ENCODE results near the gene CLEC4F. TPM values are rescaled to one million over a fixed set of nuclear protein-coding genes. Genes with fewer than 3 reads are reported as not detected.

CLEC4F gene
- total and polyA plus RNA-seq, 2 of the 13 experiments (the other 11 are each of a cell fraction or from before 2014, with no cell fraction given) = 0.12 to 0.13 TPM

- TF ChIP-seq ATF7 (IDR thresholded peaks at IDR 0.05) = no peak
- TF ChIP-seq ATF7 (CRISPR knock-in tag; IDR thresholded peaks at IDR 0.05) = no peak
- TF ChIP-seq NAIF1 (CRISPR knock-in tag; IDR thresholded peaks at IDR 0.05; ENCODE audit: borderline replicate concordance) = no peak
- TF ChIP-seq RBM39 (IDR thresholded peaks at IDR 0.05; ENCODE audit: low read depth, low read length, poor library complexity, severe bottlenecking) = no peak
- TF ChIP-seq RBAK (CRISPR knock-in tag; IDR thresholded peaks at IDR 0.05) = no peak
- TF ChIP-seq CCDC6 (CRISPR knock-in tag; IDR thresholded peaks at IDR 0.05) = no peak
- TF ChIP-seq ZNF264 (CRISPR knock-in tag; IDR thresholded peaks at IDR 0.05) = no peak
- TF ChIP-seq, protein P1, sequence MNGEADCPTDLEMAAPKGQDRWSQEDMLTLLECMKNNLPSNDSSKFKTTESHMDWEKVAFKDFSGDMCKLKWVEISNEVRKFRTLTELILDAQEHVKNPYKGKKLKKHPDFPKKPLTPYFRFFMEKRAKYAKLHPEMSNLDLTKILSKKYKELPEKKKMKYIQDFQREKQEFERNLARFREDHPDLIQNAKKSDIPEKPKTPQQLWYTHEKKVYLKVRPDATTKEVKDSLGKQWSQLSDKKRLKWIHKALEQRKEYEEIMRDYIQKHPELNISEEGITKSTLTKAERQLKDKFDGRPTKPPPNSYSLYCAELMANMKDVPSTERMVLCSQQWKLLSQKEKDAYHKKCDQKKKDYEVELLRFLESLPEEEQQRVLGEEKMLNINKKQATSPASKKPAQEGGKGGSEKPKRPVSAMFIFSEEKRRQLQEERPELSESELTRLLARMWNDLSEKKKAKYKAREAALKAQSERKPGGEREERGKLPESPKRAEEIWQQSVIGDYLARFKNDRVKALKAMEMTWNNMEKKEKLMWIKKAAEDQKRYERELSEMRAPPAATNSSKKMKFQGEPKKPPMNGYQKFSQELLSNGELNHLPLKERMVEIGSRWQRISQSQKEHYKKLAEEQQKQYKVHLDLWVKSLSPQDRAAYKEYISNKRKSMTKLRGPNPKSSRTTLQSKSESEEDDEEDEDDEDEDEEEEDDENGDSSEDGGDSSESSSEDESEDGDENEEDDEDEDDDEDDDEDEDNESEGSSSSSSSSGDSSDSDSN (CRISPR knock-in tag; IDR thresholded peaks at IDR 0.05) = 0 out of 2 replicates have a peak, but pooled peaks have one; percentile 34
- TF ChIP-seq YEATS4 (CRISPR knock-in tag; IDR thresholded peaks at IDR 0.05; ENCODE audit: borderline replicate concordance) = no peak
- TF ChIP-seq KLF16 (CRISPR knock-in tag; IDR thresholded peaks at IDR 0.05) = peak in 1 of 2 experiments; percentile 67; a peak in 1 of 4 replicates
- no peak for TF ChIP-seq CBX1 (IDR thresholded peaks at IDR 0.05; ENCODE audit: low read depth)
- TF ChIP-seq, protein P2, sequence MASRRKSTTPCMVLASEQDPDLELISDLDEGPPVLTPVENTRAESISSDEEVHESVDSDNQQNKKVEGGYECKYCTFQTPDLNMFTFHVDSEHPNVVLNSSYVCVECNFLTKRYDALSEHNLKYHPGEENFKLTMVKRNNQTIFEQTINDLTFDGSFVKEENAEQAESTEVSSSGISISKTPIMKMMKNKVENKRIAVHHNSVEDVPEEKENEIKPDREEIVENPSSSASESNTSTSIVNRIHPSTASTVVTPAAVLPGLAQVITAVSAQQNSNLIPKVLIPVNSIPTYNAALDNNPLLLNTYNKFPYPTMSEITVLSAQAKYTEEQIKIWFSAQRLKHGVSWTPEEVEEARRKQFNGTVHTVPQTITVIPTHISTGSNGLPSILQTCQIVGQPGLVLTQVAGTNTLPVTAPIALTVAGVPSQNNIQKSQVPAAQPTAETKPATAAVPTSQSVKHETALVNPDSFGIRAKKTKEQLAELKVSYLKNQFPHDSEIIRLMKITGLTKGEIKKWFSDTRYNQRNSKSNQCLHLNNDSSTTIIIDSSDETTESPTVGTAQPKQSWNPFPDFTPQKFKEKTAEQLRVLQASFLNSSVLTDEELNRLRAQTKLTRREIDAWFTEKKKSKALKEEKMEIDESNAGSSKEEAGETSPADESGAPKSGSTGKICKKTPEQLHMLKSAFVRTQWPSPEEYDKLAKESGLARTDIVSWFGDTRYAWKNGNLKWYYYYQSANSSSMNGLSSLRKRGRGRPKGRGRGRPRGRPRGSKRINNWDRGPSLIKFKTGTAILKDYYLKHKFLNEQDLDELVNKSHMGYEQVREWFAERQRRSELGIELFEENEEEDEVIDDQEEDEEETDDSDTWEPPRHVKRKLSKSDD (CRISPR knock-in tag; IDR thresholded peaks at IDR 0.05; ENCODE audit: low read depth) = no peak
- TF ChIP-seq ZNF792 (CRISPR knock-in tag; IDR thresholded peaks at IDR 0.05) = no peak
- no peak for TF ChIP-seq ZNF34 (CRISPR knock-in tag; IDR thresholded peaks at IDR 0.05; ENCODE audit: borderline replicate concordance)
- no peak for TF ChIP-seq ZNF20 (CRISPR knock-in tag; IDR thresholded peaks at IDR 0.05)
- TF ChIP-seq PBX3 (CRISPR knock-in tag; IDR thresholded peaks at IDR 0.05; ENCODE audit: borderline replicate concordance) = no peak
- TF ChIP-seq ZNF816 (CRISPR knock-in tag; IDR thresholded peaks at IDR 0.05; ENCODE audit: borderline replicate concordance) = no peak
- peak; percentile 54; the same call in 1 of the 2 replicates for TF ChIP-seq KAT8 (CRISPR knock-in tag; IDR thresholded peaks at IDR 0.05)
- TF ChIP-seq ZNF720 (CRISPR knock-in tag; IDR thresholded peaks at IDR 0.05) = no peak
- TF ChIP-seq NFE2 (CRISPR knock-in tag; IDR thresholded peaks at IDR 0.05) = no peak
- TF ChIP-seq, protein P3, sequence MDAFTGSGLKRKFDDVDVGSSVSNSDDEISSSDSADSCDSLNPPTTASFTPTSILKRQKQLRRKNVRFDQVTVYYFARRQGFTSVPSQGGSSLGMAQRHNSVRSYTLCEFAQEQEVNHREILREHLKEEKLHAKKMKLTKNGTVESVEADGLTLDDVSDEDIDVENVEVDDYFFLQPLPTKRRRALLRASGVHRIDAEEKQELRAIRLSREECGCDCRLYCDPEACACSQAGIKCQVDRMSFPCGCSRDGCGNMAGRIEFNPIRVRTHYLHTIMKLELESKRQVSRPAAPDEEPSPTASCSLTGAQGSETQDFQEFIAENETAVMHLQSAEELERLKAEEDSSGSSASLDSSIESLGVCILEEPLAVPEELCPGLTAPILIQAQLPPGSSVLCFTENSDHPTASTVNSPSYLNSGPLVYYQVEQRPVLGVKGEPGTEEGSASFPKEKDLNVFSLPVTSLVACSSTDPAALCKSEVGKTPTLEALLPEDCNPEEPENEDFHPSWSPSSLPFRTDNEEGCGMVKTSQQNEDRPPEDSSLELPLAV (CRISPR knock-in tag; conservative IDR thresholded peaks at IDR 0.05; ENCODE audit: low read depth) = no peak
- no peak for TF ChIP-seq ZNF296 (CRISPR knock-in tag; conservative IDR thresholded peaks at IDR 0.05)
These were observed 30.9 kb downstream of the CLEC4F start (continued) for GRCh38 chr2:70789304-70790135.

Measured in HepG2 (cell line).